GM12878 (cell line): Measurements from ENCODE around the gene TSHZ3.

Source experiments
- BCL11A ChIP-seq: IDR thresholded peaks from 2 replicates; pipeline ENCODE4 v1.6.1; 2011; ENCODE audit warnings: low read depth, low read length
- GABPA ChIP-seq: IDR thresholded peaks from 2 replicates; pipeline ENCODE4 v1.6.1; 2014; ENCODE audit warnings: antibody characterized with exemption, low read depth, mild to moderate bottlenecking, inconsistent platforms
- MTA3 ChIP-seq: IDR thresholded peaks from 2 replicates; pipeline ENCODE4 v1.6.1; 2012; ENCODE audit warnings: low read length, inconsistent platforms, borderline replicate concordance
- POLR2AphosphoS2 ChIP-seq: IDR thresholded peaks from 2 replicates; pipeline ENCODE4 v1.6.1; 2011; ENCODE audit warnings: low read depth, mild to moderate bottlenecking, low read length, improper control_type of control experiment, moderate library complexity
- RFX5 ChIP-seq: IDR thresholded peaks from 2 replicates; pipeline ENCODE4 v1.6.1; 2011; ENCODE audit warnings: low read depth, low read length, improper control_type of control experiment
- TAF1 ChIP-seq: IDR thresholded peaks from 2 replicates; pipeline ENCODE4 v1.6.1; 2011; ENCODE audit warnings: mild to moderate bottlenecking, low read depth, low read length, borderline replicate concordance
- TCF12 ChIP-seq: IDR thresholded peaks from 2 replicates; pipeline ENCODE4 v1.6.1; 2011; ENCODE audit warnings: low read depth, mild to moderate bottlenecking, low read length
- YBX1 ChIP-seq: fragments of 450-650 bp; IDR thresholded peaks from 2 replicates; pipeline ENCODE4 v1.6.1; 2016; ENCODE audit warnings: antibody characterized with exemption
- ZZZ3 ChIP-seq: IDR thresholded peaks from 2 replicates; pipeline ENCODE4 v1.6.1; 2011; ENCODE audit warnings: low read depth; ENCODE audit not compliant: control insufficient read depth, insufficient read length

DNA sequence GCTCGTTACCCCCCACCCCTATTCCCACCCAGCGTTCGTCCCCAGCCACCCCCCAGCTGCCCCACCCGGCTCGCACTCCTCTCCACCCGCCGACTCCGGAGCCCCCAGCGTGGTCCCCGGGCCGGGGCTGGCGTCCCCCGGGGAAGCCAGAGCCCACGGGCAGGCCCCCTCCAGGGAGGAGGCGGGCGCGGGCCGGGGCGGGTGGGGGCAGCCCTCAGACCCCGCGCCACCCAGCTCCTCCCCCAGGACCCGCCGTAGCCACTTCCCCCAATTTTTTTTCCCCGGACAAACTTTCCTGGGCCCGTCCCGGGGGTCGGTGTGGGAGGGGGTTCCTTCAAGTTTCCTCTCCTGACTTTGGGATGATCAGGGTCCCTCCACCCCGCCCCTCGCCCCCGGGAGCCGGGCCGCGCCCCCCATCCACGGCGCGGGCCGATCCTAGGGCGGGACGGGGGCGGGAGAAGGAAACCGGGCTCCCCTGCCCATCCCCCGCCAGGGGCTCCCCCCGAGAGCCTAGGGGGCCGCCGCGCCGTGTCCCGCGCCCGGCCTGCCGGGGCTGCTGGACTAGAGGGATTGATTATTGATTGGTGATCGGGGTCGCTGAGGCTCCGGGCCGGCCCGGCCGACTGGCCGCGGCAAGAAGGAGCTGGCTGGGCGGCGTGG, 927 bp upstream of the TSHZ3 start:
- TF ChIP-seq TCF12 (no peak), MTA3 (no peak), YBX1 (no peak), ZZZ3 (no peak), GABPA (no peak), BCL11A (no peak), RFX5 (no peak), TAF1 (no peak), POLR2AphosphoS2 (no peak)
